Natural killer cell (primary cell): ENCODE measurements around the gene PODNL1. TPM values are rescaled to one million over a fixed set of nuclear protein-coding genes. Genes with fewer than 3 reads are reported as not detected.

ENCODE experiments used
- ATAC-seq, 3 donors: fragments of 150-1000 bp in 2 of 3; fragments of 200-7000 bp in 1 of 3; cut with Tn5 transposase; 1 replicate in 1 of 3; 2 replicates in 2 of 3; pipeline ENCODE4 v1.10.0; 2021; ENCODE audit warnings: mild to moderate bottlenecking in 2 of 3, moderate library complexity in 2 of 3
- DNase-seq, 2 donors: peaks; one replicate each; pipeline versions ENCODE4 v3.0.0 to v3.0.0-alpha.2; 2013 to 2021; ENCODE audit warnings: mixed read lengths in 1 of 2
- H3K27ac ChIP-seq: one replicate; pipeline ENCODE4 v1.5.1; 2013; ENCODE audit warnings: mild to moderate bottlenecking, low read length
- H3K27me3 ChIP-seq: one replicate; pipeline ENCODE4 v1.6.1; 2013; ENCODE audit warnings: low read length; ENCODE audit not compliant: control insufficient read depth, insufficient read depth
- H3K36me3 ChIP-seq: one replicate; pipeline ENCODE4 v1.6.1; 2013; ENCODE audit warnings: low read length; ENCODE audit not compliant: control insufficient read depth, insufficient read depth
- H3K4me1 ChIP-seq: one replicate; pipeline ENCODE4 v1.6.1; 2013; ENCODE audit warnings: low read length; ENCODE audit not compliant: control insufficient read depth, insufficient read depth
- H3K4me3 ChIP-seq: one replicate; pipeline ENCODE4 v1.5.1; 2013; ENCODE audit warnings: low read length
- H3K9me3 ChIP-seq: one replicate; pipeline ENCODE4 v1.6.1; 2013; ENCODE audit warnings: low read length; ENCODE audit not compliant: control insufficient read depth, insufficient read depth
- H3K27ac Mint-ChIP-seq, 2 donors: one replicate each; pipeline ENCODE4 v1.8.0; 2022; ENCODE audit warnings: mild to moderate bottlenecking in 2 of 2, mixed read lengths in 2 of 2, moderate library complexity in 1 of 2
- H3K27me3 Mint-ChIP-seq, 2 donors: one replicate each; pipeline ENCODE4 v1.8.0; 2022; ENCODE audit warnings: low read depth in 2 of 2, mixed read lengths in 2 of 2
- H3K36me3 Mint-ChIP-seq: one replicate; pipeline ENCODE4 v1.8.0; 2022; ENCODE audit warnings: mixed read lengths
- H3K4me1 Mint-ChIP-seq, 2 donors: one replicate each; pipeline ENCODE4 v1.8.0; 2022; ENCODE audit warnings: mixed read lengths in 2 of 2
- H3K4me3 Mint-ChIP-seq: one replicate; pipeline ENCODE4 v1.8.0; 2022; ENCODE audit warnings: mild to moderate bottlenecking, moderate library complexity, mixed read lengths
- H3K9me3 Mint-ChIP-seq, 2 donors: one replicate each; pipeline ENCODE4 v1.8.0; 2022; ENCODE audit warnings: mixed read lengths in 2 of 2
- CTCF ChIP-seq: fragments of 200-600 bp; IDR thresholded peaks from one replicate; pipeline ENCODE4 v1.8.0; 2022; ENCODE audit warnings: antibody characterized with exemption
- WGBS: methylation state at CpG from one replicate; pipeline ENCODE4 v1.1.7; 2013; ENCODE audit warnings: missing lambda C conversion rate; ENCODE audit not compliant: insufficient coverage; 5-methylcytosine and 5-hydroxymethylcytosine counted together
- intact Hi-C: fragments of 100-400 bp; cut with micrococcal nuclease; formaldehyde crosslinking; loops from one replicate; pipeline ENCODE4 v1.14.2; 2022
- total RNA-seq, 4 donors: library from RNA; stranded (reverse); fragments of 120-200 nt in 1 of 4; gene quantifications; one replicate each; pipeline versions ENCODE4 v1.2.3 to v1.2.4, GENCODE V29; 2013 to 2022

Gene PODNL1
- total RNA-seq, 3 donors from 2014 or later (not counting 1 experiment from before 2014, with no cell fraction given), result 0.61 TPM; not detected in 2

DNA sequence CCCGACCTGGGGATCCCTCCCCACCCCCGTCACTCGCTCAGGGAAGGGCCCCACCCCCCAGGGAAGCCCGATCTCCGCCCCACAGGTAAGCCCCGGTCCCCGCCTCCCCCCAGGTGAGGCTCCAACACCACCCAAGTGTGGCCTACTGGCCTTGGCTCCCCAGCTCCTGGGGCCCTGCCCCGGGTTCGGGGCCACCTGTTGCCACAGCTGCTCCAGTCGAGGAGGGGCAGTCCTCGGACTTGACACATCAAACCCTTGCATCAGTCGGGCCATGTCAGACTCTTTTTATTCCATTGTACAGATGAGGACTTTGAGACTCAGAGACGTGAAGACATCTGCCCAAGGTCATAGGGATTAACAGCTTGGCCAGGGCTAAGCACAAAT is 31.7 kb downstream of the PODNL1 start:
- H3K4me1 Mint-ChIP-seq, result peaks cover 13 to 15% of the 10 kb centered on the region in 2 donors
- Histone ChIP-seq H3K36me3 (peaks cover 2% of the 10 kb centered on the region), H3K9me3 (no peaks in the 10 kb centered on the region), H3K4me3 (peak overlapping the region; percentile 79), H3K4me1 (peaks cover 23% of the 10 kb centered on the region), H3K27me3 (no peaks in the 10 kb centered on the region), H3K27ac (peak overlapping the region; percentile 51)
- no peaks in the 10 kb centered on the region for H3K27me3 Mint-ChIP-seq
- TF ChIP-seq CTCF, result no peak
- ATAC-seq (peak in 2 of 3 donors; percentile 6 to 10), DNase-seq (peak in 1 of 2 donors; percentile 53)
- peak overlapping the region; percentile 87 for H3K4me3 Mint-ChIP-seq
- no peaks in the 10 kb centered on the region for H3K9me3 Mint-ChIP-seq
- no peaks in the 10 kb centered on the region for H3K36me3 Mint-ChIP-seq
- intact Hi-C loops, result loop anchor here (2.0 kb wide), 1 partner anchor 46 kb away; the partner anchor contains the start of gene DCAF15
- 1% methylated on average over 10 of the region's 13 CpGs for WGBS
- H3K27ac Mint-ChIP-seq, result peak overlapping the region; percentile 41 to 95

DNA sequence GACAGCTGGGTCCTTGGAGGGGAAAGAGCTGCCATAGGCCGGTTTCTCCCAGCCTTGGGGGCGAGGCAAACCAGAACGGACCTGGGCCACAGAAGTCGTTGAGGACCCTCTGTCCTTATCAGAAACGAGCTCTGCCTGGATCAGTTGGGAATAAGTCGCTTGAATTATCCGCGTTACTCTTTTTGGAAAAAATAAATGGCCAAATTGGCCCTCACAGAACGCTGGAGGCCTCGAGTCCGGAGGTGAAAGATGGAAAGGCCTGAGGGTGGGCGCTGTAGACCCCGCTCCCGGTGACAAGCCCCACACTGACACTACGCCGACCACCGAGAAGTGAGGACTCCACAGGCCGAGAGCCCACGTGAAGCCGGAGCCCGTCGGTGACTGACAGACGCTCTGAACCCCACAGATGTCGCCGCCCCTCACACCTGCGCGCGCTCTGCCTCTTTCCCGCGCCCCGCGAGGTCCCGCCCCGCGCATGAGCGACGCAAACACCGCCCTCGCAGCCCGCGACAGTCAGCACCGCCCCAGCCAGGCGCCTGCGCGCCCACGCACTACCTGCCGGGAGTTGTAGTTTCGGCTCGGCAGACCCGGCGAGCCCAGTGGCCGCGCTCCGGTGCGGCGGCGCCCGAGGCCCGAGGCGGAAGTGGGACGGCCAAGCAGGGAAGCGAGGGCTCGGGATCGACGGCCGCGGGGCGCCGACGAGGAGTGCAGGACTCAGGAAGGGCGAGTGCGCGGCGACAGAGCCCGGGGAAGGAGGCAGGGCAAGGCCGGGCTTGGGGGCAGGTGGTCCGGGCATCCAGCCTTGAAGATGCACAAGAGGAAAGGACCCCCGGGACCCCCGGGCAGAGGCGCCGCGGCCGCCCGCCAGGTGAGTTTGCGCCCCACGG is 32.3 kb downstream of the PODNL1 start, which contains the start of the genes BRME1 and CC2D1A:
Gene BRME1, minus strand, starts transcription at position 484 of the 887 bp plus-strand sequence. CDS start 1,225 bp downstream, outside the sequence.
Gene CC2D1A, plus strand, starts transcription at position 568 of the 887 bp plus-strand sequence. Its CDS starts 241 bp downstream, at position 809.
- intact Hi-C loops, result loop anchor here (2.0 kb wide), 1 partner anchor 47 kb away; the partner anchor contains the start of gene DCAF15
- H3K36me3 ChIP-seq, result no peaks in the 10 kb centered on the region
- H3K27ac Mint-ChIP-seq, result peak within 1 kb of the TSS; percentile 83 to 95
- H3K9me3 ChIP-seq, result no peaks in the 10 kb centered on the region
- peak within 1 kb of the TSS; percentile 92 for H3K4me3 Mint-ChIP-seq
- H3K27me3 Mint-ChIP-seq, result no peaks in the 10 kb centered on the region
- 10% methylated on average over 85 of the region's 86 CpGs for WGBS
- H3K4me3 ChIP-seq, result peak within 1 kb of the TSS; percentile 79
- H3K4me1 Mint-ChIP-seq, result peaks cover 13 to 15% of the 10 kb centered on the region in 2 donors
- DNase-seq, result peak; percentile 91 to 96
- H3K36me3 Mint-ChIP-seq, result no peaks in the 10 kb centered on the region
- peak within 1 kb of the TSS; percentile 65 for H3K27ac ChIP-seq
- peak; percentile 99 for ATAC-seq
- H3K4me1 ChIP-seq, result peaks cover 23% of the 10 kb centered on the region
- H3K9me3 Mint-ChIP-seq, result no peaks in the 10 kb centered on the region
- H3K27me3 ChIP-seq, result no peaks in the 10 kb centered on the region
- TF ChIP-seq CTCF, result no peak

DNA sequence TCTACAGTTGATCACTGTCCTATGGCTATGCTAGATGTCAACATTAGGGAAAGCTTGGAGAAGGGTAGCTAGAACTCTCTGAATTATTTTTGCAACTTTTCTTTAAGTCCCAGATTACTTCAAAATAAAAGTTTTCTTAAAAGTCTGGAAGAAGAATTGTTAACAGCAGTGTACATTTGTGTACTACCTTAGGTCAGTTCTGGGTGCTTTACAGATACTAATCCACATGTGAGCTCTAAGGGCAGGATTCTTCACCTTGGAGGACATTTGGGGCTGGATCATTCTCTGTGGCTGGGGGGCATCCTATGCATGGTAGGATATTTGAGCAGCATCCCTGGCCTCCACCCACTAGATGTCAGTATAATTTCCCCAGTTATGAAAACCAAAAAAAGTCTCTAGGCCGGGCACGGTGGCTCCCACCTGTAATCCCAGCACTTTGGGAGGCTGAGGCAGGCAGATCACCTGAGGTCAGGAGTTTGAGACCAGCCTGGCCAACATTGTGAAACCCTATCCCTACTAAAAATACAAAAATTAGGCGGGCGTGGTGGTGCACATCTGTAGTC is 35.1 kb downstream of the PODNL1 start:
- no peaks in the 10 kb centered on the region for H3K36me3 Mint-ChIP-seq
- intact Hi-C loops, result no loop called here
- 60% methylated on average over 4 of the region's 4 CpGs for WGBS

More for the DNA sequence above, 35.1 kb downstream of the PODNL1 start:
- no peak overlapping the region for H3K27ac ChIP-seq
- Mint-ChIP-seq H3K4me1 (peaks cover 13 to 15% of the 10 kb centered on the region in 2 donors), H3K9me3 (no peaks in the 10 kb centered on the region), H3K4me3 (peak overlapping the region; percentile 25), H3K27me3 (no peaks in the 10 kb centered on the region), H3K27ac (no peak overlapping the region)
- peaks cover 23% of the 10 kb centered on the region for H3K4me1 ChIP-seq
- no peak overlapping the region for H3K4me3 ChIP-seq
- H3K27me3 ChIP-seq, result no peaks in the 10 kb centered on the region
- no peaks in the 10 kb centered on the region for H3K36me3 ChIP-seq
- no peak for ATAC-seq
- H3K9me3 ChIP-seq, result no peaks in the 10 kb centered on the region
- DNase-seq, result peak in 1 of 2 donors; percentile 66
- TF ChIP-seq CTCF, result peak; percentile 25
